Naive thymus-derived CD4-positive, alpha-beta T cell (primary cell): ENCODE results near the gene PARL. TPM values are rescaled to one million over a fixed set of nuclear protein-coding genes. Genes with fewer than 3 reads are reported as not detected.
A peak's percentile ranks its signal among the peaks of the same experiment; 100 is the strongest.

ENCODE experiments used
- ATAC-seq: fragments of 150-1000 bp; cut with Tn5 transposase; 2 replicates; pipeline ENCODE4 v1.10.0; 2021; ENCODE audit warnings: mild to moderate bottlenecking, moderate library complexity
- CTCF ChIA-PET: fragments of 350-600 bp; sonication (Branson Sonifier 250); formaldehyde crosslinking; loops from one replicate; lab custom pipeline; 2021; ENCODE audit warnings: antibody characterized with exemption; lab: Charles Lee
- POLR2A ChIA-PET: fragments of 350-600 bp; sonication (Branson Sonifier 250); formaldehyde crosslinking; loops from one replicate; lab custom pipeline; 2021; ENCODE audit warnings: antibody characterized with exemption, inconsistent platforms; lab: Charles Lee
- DNase-seq, 9 donors: peaks; one replicate each; pipeline versions ENCODE4 v3.0.0 to v3.0.0-alpha.2; 2020 to 2022; ENCODE audit warnings: mixed read lengths in 1 of 9
- H3K27ac ChIP-seq: one replicate; pipeline ENCODE4 v1.7.0; 2013; ENCODE audit warnings: mild to moderate bottlenecking, low read depth, low read length, moderate library complexity
- H3K27me3 ChIP-seq, 2 donors: one replicate each; pipeline ENCODE4 v1.7.0; 2013; ENCODE audit warnings: low read length in 2 of 2, mild to moderate bottlenecking in 2 of 2, moderate library complexity in 2 of 2; ENCODE audit not compliant: control insufficient read depth in 2 of 2, insufficient read depth in 2 of 2
- H3K36me3 ChIP-seq, 3 experiments: 1 replicate in 2 of 3; 2 replicates in 1 of 3; pipeline ENCODE4 v1.7.0; 2013; ENCODE audit warnings: low read length in 3 of 3, mild to moderate bottlenecking in 3 of 3, moderate library complexity in 1 of 3; ENCODE audit not compliant: insufficient read depth in 3 of 3, control insufficient read depth in 2 of 3
- H3K4me1 ChIP-seq, 2 donors: one replicate each; pipeline ENCODE4 v1.7.0; 2013; ENCODE audit warnings: low read length in 2 of 2, mild to moderate bottlenecking in 2 of 2, moderate library complexity in 1 of 2; ENCODE audit not compliant: control insufficient read depth in 2 of 2, insufficient read depth in 2 of 2
- H3K4me3 ChIP-seq: 2 replicates; pipeline ENCODE4 v1.7.0; 2013; ENCODE audit warnings: mild to moderate bottlenecking, low read length
- H3K9me3 ChIP-seq, 3 experiments: 1 replicate in 2 of 3; 2 replicates in 1 of 3; pipeline ENCODE4 v1.7.0; 2013; ENCODE audit warnings: low read length in 3 of 3; ENCODE audit not compliant: control insufficient read depth in 2 of 3
- H3K27ac Mint-ChIP-seq, 9 donors: one replicate each; pipeline ENCODE4 v1.8.0; 2020 to 2022; ENCODE audit warnings: mixed read lengths in 9 of 9, mild to moderate bottlenecking in 8 of 9, moderate library complexity in 5 of 9, inconsistent platforms in 2 of 9
- H3K27me3 Mint-ChIP-seq, 5 donors: one replicate each; pipeline ENCODE4 v1.8.0; 2021 to 2022; ENCODE audit warnings: mixed read lengths in 5 of 5, mild to moderate bottlenecking in 1 of 5
- H3K36me3 Mint-ChIP-seq, 5 donors: one replicate each; pipeline ENCODE4 v1.8.0; 2020 to 2022; ENCODE audit warnings: mixed read lengths in 5 of 5, mild to moderate bottlenecking in 3 of 5, inconsistent platforms in 1 of 5
- H3K4me1 Mint-ChIP-seq, 7 donors: one replicate each; pipeline ENCODE4 v1.8.0; 2020 to 2022; ENCODE audit warnings: mixed read lengths in 7 of 7, mild to moderate bottlenecking in 3 of 7, inconsistent platforms in 1 of 7
- H3K4me3 Mint-ChIP-seq, 10 donors: one replicate each; pipeline ENCODE4 v1.8.0; 2020 to 2022; ENCODE audit warnings: mild to moderate bottlenecking in 10 of 10, mixed read lengths in 10 of 10, moderate library complexity in 6 of 10, inconsistent platforms in 2 of 10
- H3K9me3 Mint-ChIP-seq, 11 donors: one replicate each; pipeline ENCODE4 v1.8.0; 2020 to 2022; ENCODE audit warnings: mixed read lengths in 11 of 11, mild to moderate bottlenecking in 4 of 11, inconsistent platforms in 1 of 11, moderate library complexity in 1 of 11
- intact Hi-C, 2 donors: fragments of 100-400 bp; cut with micrococcal nuclease; formaldehyde crosslinking; loops; one replicate each; pipeline ENCODE4 v1.15.1; 2023
- polyA plus RNA-seq, 2 donors: library from polyadenylated mRNA; unstranded; fragments of 300-500 nt; fragmentation: Illumina TruSeq; gene quantifications; one replicate each; pipeline ENCODE4 v1.2.3, GENCODE V29; 2021
- total RNA-seq, 6 experiments: library from RNA in 5 of 6; stranded (reverse) in 5 of 6; gene quantifications; 1 replicate in 5 of 6; 2 replicates in 1 of 6; pipeline ENCODE4 v1.2.3 and lab custom pipeline; 2021 to 2026

PARL gene
- total and polyA plus RNA-seq, 7 experiments from 2014 or later, result 41.6 to 130 (median 49.1) TPM

- intact Hi-C loops, result loop anchor here in 1 of 2 donors (5.0 kb wide), 1 partner anchor 646 kb away; no protein-coding TSS in a partner anchor
- POLR2A ChIA-PET, result interaction anchor here (0.6 to 1.3 kb wide), 2 partner anchors 12 to 128 kb away, joined by 3 to 4 read pairs; partner anchors contain the start of gene PARL
- Mint-ChIP-seq H3K27me3 (peaks cover 11 to 32% (median 14%) of the 10 kb centered on the region in 5 donors), H3K36me3 (peaks cover 0 to 6% (median 0%) of the 10 kb centered on the region in 5 donors), H3K9me3 (peaks cover 0 to 5% (median 0%) of the 10 kb centered on the region in 11 donors), H3K27ac (no peak overlapping the region), H3K4me1 (peaks cover 0 to 6% (median 0%) of the 10 kb centered on the region in 7 donors), H3K4me3 (no peak overlapping the region)
- Histone ChIP-seq H3K36me3 (no peaks in the 10 kb centered on the region), H3K4me1 (no peaks in the 10 kb centered on the region), H3K27me3 (peaks cover 0 to 3% of the 10 kb centered on the region in 2 donors), H3K9me3 (no peaks in the 10 kb centered on the region), H3K27ac (no peak overlapping the region), H3K4me3 (no peak overlapping the region)
- ATAC-seq (no peak), DNase-seq (no peak)
- CTCF ChIA-PET, result interaction anchor here (0.6 to 2.3 kb wide), 12 partner anchors 11 to 668 kb away, joined by 3 to 11 read pairs (median 4); partner anchors contain the start of genes ABCC5, EEF1AKMT4 and PARL
These were observed 11.5 kb upstream of the PARL start for GRCh38 chr3:183896184-183896583.

DNA sequence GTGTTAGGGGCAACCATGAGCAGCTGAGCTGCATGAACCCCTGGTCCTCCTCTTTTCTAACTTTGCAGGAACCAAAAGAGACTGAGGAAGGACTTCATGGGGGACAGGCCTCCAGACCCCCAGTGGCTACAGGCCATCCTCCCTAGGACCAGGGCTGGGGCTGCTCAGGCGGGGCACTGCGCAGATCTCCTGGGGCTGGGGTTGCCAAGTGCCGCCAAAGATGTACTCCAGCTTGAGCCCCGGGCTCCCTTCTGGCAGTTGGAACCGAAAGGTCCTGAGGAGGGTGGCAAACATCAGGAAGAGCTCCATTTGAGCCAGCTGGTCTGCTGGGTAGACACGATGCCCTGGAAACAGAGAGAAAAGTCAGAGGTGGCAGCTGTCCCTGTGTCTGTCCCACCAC is 11.1 kb upstream of the PARL start:
- Mint-ChIP-seq H3K27ac (peak overlapping the region in 1 of 9 donors; percentile 18), H3K4me1 (peaks cover 0 to 6% (median 0%) of the 10 kb centered on the region in 7 donors), H3K4me3 (no peak overlapping the region), H3K9me3 (peaks cover 0 to 5% (median 0%) of the 10 kb centered on the region in 11 donors), H3K27me3 (peaks cover 11 to 32% (median 14%) of the 10 kb centered on the region in 5 donors), H3K36me3 (peaks cover 0 to 6% (median 0%) of the 10 kb centered on the region in 5 donors)
- DNase-seq (no peak), ATAC-seq (no peak)
- H3K36me3 ChIP-seq, result no peaks in the 10 kb centered on the region
- H3K4me3 ChIP-seq, result no peak overlapping the region
- peaks cover 0 to 3% of the 10 kb centered on the region in 2 donors for H3K27me3 ChIP-seq
- POLR2A ChIA-PET, result interaction anchor here (0.6 to 1.3 kb wide), 2 partner anchors 11 to 129 kb away, joined by 3 to 4 read pairs; partner anchors contain the start of gene PARL
- no peak overlapping the region for H3K27ac ChIP-seq
- CTCF ChIA-PET, result interaction anchor here (0.6 to 2.3 kb wide), 15 partner anchors 10 to 668 kb away, joined by 3 to 11 read pairs (median 4); partner anchors contain the start of genes ABCC5, EEF1AKMT4 and PARL
- intact Hi-C loops, result loop anchor here (1.0 to 5.0 kb wide), 11 partner anchors 11 to 882 kb away; partner anchors contain the start of genes ABCC5 (in 2 of the 2), EIF2B5 (in 2 of the 2), EEF1AKMT4 (in 1 of the 2) and PARL (in 1 of the 2)
- no peaks in the 10 kb centered on the region for H3K9me3 ChIP-seq
- no peaks in the 10 kb centered on the region for H3K4me1 ChIP-seq

GRCh38 chr3:183895296-183895695 is 10.6 kb upstream of the PARL start:
- peak overlapping the region in 1 of 9 donors; percentile 18 for H3K27ac Mint-ChIP-seq
- H3K36me3 Mint-ChIP-seq, result peaks cover 0 to 4% (median 0%) of the 10 kb centered on the region in 5 donors
- Histone ChIP-seq H3K4me1 (no peaks in the 10 kb centered on the region), H3K27ac (no peak overlapping the region), H3K36me3 (no peaks in the 10 kb centered on the region), H3K4me3 (no peak overlapping the region), H3K27me3 (peaks cover 0 to 3% of the 10 kb centered on the region in 2 donors), H3K9me3 (no peaks in the 10 kb centered on the region)
- intact Hi-C loops, result loop anchor here (1.0 to 5.0 kb wide), 11 partner anchors 11 to 882 kb away; partner anchors contain the start of genes ABCC5 (in 2 of the 2), EIF2B5 (in 2 of the 2), EEF1AKMT4 (in 1 of the 2) and PARL (in 1 of the 2)
- DNase-seq (peak in 7 of 9 donors; percentile 19 to 67 (median 49)), ATAC-seq (peak; percentile 91)
- H3K4me3 Mint-ChIP-seq, result no peak overlapping the region
- CTCF ChIA-PET, result interaction anchor here (0.6 to 2.3 kb wide), 14 partner anchors 10 to 669 kb away, joined by 3 to 11 read pairs (median 4); partner anchors contain the start of genes ABCC5, EEF1AKMT4 and PARL
- peaks cover 7 to 29% (median 11%) of the 10 kb centered on the region in 5 donors for H3K27me3 Mint-ChIP-seq
- peaks cover 0 to 4% (median 0%) of the 10 kb centered on the region in 11 donors for H3K9me3 Mint-ChIP-seq
- peaks cover 0 to 6% (median 0%) of the 10 kb centered on the region in 7 donors for H3K4me1 Mint-ChIP-seq
- POLR2A ChIA-PET, result interaction anchor here (0.6 to 1.3 kb wide), 2 partner anchors 11 to 404 kb away, joined by 4 read pairs; partner anchors contain the start of gene PARL

GRCh38 chr3:183892610-183893214 is 8.0 kb upstream of the PARL start:
- no peaks in the 10 kb centered on the region for H3K4me1 ChIP-seq
- H3K27me3 ChIP-seq, result peaks cover 0 to 3% of the 10 kb centered on the region in 2 donors
- no peaks in the 10 kb centered on the region for H3K9me3 Mint-ChIP-seq
- H3K9me3 ChIP-seq, result no peaks in the 10 kb centered on the region
- POLR2A ChIA-PET, result no interaction called here
- H3K27ac Mint-ChIP-seq, result no peak overlapping the region
- CTCF ChIA-PET, result no interaction called here
- DNase-seq (no peak), ATAC-seq (no peak)
- no peak overlapping the region for H3K4me3 Mint-ChIP-seq
- no peak overlapping the region for H3K4me3 ChIP-seq
- intact Hi-C loops, result no loop called here
- no peaks in the 10 kb centered on the region for H3K36me3 Mint-ChIP-seq
- no peaks in the 10 kb centered on the region for H3K36me3 ChIP-seq
- peaks cover 0 to 10% (median 0%) of the 10 kb centered on the region in 7 donors for H3K4me1 Mint-ChIP-seq
- H3K27me3 Mint-ChIP-seq, result peaks cover 0 to 14% (median 9%) of the 10 kb centered on the region in 5 donors
- H3K27ac ChIP-seq, result no peak overlapping the region

DNA sequence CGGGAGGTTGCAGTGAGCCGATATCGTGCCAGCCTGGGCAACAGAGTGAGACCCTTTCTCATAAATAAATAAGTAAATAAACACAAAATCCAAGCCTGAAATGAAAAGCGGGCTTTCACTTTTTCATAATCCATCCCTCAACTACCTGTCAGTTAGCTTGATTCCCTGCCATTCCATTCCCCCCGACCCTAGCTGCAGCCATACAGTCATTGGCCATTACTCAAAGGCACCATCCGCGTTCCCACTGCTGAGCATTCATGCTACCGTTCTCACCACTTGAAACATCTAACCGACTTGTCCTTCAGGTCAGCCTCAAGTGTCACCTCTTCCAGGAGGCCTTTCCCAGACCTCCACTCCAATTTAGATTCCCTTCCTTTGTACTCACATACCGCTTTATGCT is 1.1 kb upstream of the PARL start:
- Histone ChIP-seq H3K9me3 (no peaks in the 10 kb centered on the region), H3K4me3 (no peak overlapping the region), H3K4me1 (peaks cover 15% of the 10 kb centered on the region in 2 donors), H3K36me3 (peaks cover 0 to 5% (median 0%) of the 10 kb centered on the region in 3 experiments), H3K27me3 (no peaks in the 10 kb centered on the region), H3K27ac (no peak overlapping the region)
- Mint-ChIP-seq H3K27me3 (peaks cover 0 to 5% (median 0%) of the 10 kb centered on the region in 5 donors), H3K36me3 (no peaks in the 10 kb centered on the region), H3K27ac (peak overlapping the region in 5 of 9 donors; percentile 32 to 87 (median 72)), H3K9me3 (no peaks in the 10 kb centered on the region), H3K4me1 (peaks cover 15 to 44% (median 35%) of the 10 kb centered on the region in 7 donors), H3K4me3 (peak overlapping the region; percentile 36 to 98 (median 70))
- no peak for DNase-seq
- ChIA-PET POLR2A (no interaction called here), CTCF (interaction anchor here (1.2 to 2.9 kb wide), 4 partner anchors 10 to 132 kb away, joined by 3 to 11 read pairs (median 6); partner anchors contain the start of gene ABCC5)
- no peak for ATAC-seq
- intact Hi-C loops, result loop anchor here (2.0 to 10.0 kb wide), 7 partner anchors 251 to 929 kb away; partner anchors contain the start of genes VPS8 (in 2 of the 2), ALG3 (in 1 of the 2), CLCN2 (in 1 of the 2) and EEF1AKMT4 (in 1 of the 2)

DNA sequence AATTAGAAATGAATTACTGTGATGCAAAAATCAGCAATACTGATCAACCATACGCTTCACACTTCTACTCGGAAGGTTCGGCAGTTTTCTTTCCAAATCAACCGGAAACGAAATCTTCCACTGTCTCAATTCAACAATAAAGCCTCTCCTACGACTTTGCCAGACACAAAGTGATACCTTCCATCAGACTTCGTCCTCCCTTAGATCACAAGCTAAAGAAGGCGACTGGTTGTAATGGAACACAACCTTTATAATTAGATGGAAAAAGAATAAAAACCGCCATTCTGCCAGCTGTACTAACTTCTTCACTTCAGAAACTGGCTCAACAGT is 618 bp downstream of the PARL start:
- Histone ChIP-seq H3K9me3 (no peaks in the 10 kb centered on the region), H3K36me3 (peaks cover 0 to 5% (median 0%) of the 10 kb centered on the region in 3 experiments), H3K4me3 (peak overlapping the region; percentile 85), H3K27ac (peak overlapping the region; percentile 77), H3K27me3 (no peaks in the 10 kb centered on the region), H3K4me1 (peaks cover 15% of the 10 kb centered on the region in 2 donors)
- peaks cover 15 to 56% (median 45%) of the 10 kb centered on the region in 7 donors for H3K4me1 Mint-ChIP-seq
- H3K36me3 Mint-ChIP-seq, result peaks cover 0 to 2% (median 0%) of the 10 kb centered on the region in 5 donors
- ATAC-seq (no peak), DNase-seq (peak in 1 of 9 donors; percentile 5)
- H3K9me3 Mint-ChIP-seq, result no peaks in the 10 kb centered on the region
- ChIA-PET POLR2A (interaction anchor here (0.6 to 1.8 kb wide), 3 partner anchors 11 to 417 kb away, joined by 4 to 5 read pairs (median 4); no protein-coding TSS in a partner anchor), CTCF (interaction anchor here (0.6 to 2.9 kb wide), 11 partner anchors 9 to 290 kb away, joined by 3 to 11 read pairs (median 4); partner anchors contain the start of gene ABCC5)
- intact Hi-C loops, result loop anchor here (1.0 to 10.0 kb wide), 19 partner anchors 11 to 931 kb away; partner anchors contain the start of genes EEF1AKMT4 (in 2 of the 2), EIF2B5 (in 2 of the 2), MAP6D1 (in 2 of the 2) and PSMD2 (in 2 of the 2)
- H3K27ac Mint-ChIP-seq, result peak overlapping the region; percentile 86 to 96 (median 93)
- peak overlapping the region; percentile 89 to 98 (median 96) for H3K4me3 Mint-ChIP-seq
- H3K27me3 Mint-ChIP-seq, result no peaks in the 10 kb centered on the region
